Epithelial cell of proximal tubule (primary cell): Measurements from ENCODE around the gene RALGAPB. TPM values are rescaled to one million over a fixed set of nuclear protein-coding genes. Genes with fewer than 3 reads are reported as not detected.
A peak's percentile ranks its signal among the peaks of the same experiment; 100 is the strongest.

Source experiments
- DNase-seq: peaks from one replicate; pipeline ENCODE4 v3.0.0-alpha.2; 2011; ENCODE audit warnings: low read depth
- H3K4me3 ChIP-seq: 2 replicates; pipeline ENCODE4 v1.5.1; 2011; ENCODE audit warnings: low read depth, mild to moderate bottlenecking, low read length
- CTCF ChIP-seq: conservative IDR thresholded peaks from 2 replicates; pipeline ENCODE4 v1.5.1; 2012; ENCODE audit warnings: low read depth, mild to moderate bottlenecking, low read length
- total RNA-seq: library from RNA; depleted of rRNA; stranded (reverse); fragments of >200 nt; gene quantifications from 2 replicates; pipeline ENCODE4 v1.2.3, GENCODE V29; 2015

RALGAPB gene
- total RNA-seq, 1 donor from 2014 or later = 19.1 TPM

GRCh38 chr20:38471245-38471644, 1.4 kb upstream of the RALGAPB start:
- TF ChIP-seq CTCF = no peak
- no peak overlapping the region for H3K4me3 ChIP-seq
- no peak for DNase-seq

GRCh38 chr20:38471987-38472512, 593 bp upstream of the RALGAPB start:
- no peak for DNase-seq
- TF ChIP-seq CTCF = no peak
- H3K4me3 ChIP-seq = peak overlapping the region; percentile 85

GRCh38 chr20:38473367-38473795, 738 bp downstream of the RALGAPB start:
- TF ChIP-seq CTCF = peak; percentile 38
- DNase-seq = no peak

GRCh38 chr20:38477747-38478146, 5.1 kb downstream of the RALGAPB start:
- DNase-seq = no peak
- no peak for TF ChIP-seq CTCF
- H3K4me3 ChIP-seq = no peak overlapping the region

More at GRCh38 chr20:38473367-38473795, 738 bp downstream of the RALGAPB start:
- peak overlapping the region; percentile 85 for H3K4me3 ChIP-seq

GRCh38 chr20:38479596-38479995, 7.0 kb downstream of the RALGAPB start:
- no peak for DNase-seq
- no peak for TF ChIP-seq CTCF
- H3K4me3 ChIP-seq = no peak overlapping the region

GRCh38 chr20:38485041-38485440, 12.4 kb downstream of the RALGAPB start:
- H3K4me3 ChIP-seq = no peak overlapping the region
- TF ChIP-seq CTCF = no peak
- no peak for DNase-seq

GRCh38 chr20:38489181-38489580, 16.5 kb downstream of the RALGAPB start:
- no peak overlapping the region for H3K4me3 ChIP-seq
- DNase-seq = no peak
- TF ChIP-seq CTCF = no peak
